Jurkat, Clone E6-1 (cell line): ENCODE data around the gene NPTX1.

Experiments used
- DNase-seq: peaks from one replicate; pipeline ENCODE4 v3.0.0-alpha.2; 2011; ENCODE audit warnings: low read depth, low spot score
- H3K4me3 ChIP-seq: 2 replicates; pipeline ENCODE4 v1.5.1; 2011; ENCODE audit warnings: mild to moderate bottlenecking, low read length, control low read depth, moderate library complexity

Gene NPTX1

GRCh38 chr17:80421381-80422090 lies 54.9 kb downstream of the NPTX1 start:
- no peak overlapping the region for H3K4me3 ChIP-seq
- no peak for DNase-seq

GRCh38 chr17:80419255-80419654 lies 57.2 kb downstream of the NPTX1 start:
- H3K4me3 ChIP-seq: no peak overlapping the region
- DNase-seq: no peak

- DNase-seq: no peak
- no peak overlapping the region for H3K4me3 ChIP-seq
Observed at GRCh38 chr17:80418589-80418988, 57.8 kb downstream of the NPTX1 start.
